ENCODE results near the gene INTS6L.

GRCh38 chrX:135595543-135595942, 75.1 kb downstream of the INTS6L start:
- TF ChIP-seq CTCF (IDR thresholded peaks at IDR 0.05), result no peak
- TF ChIP-seq EP300 (IDR thresholded peaks at IDR 0.05), result no peak
- no peak for TF ChIP-seq POLR2A (IDR thresholded peaks at IDR 0.05)
- no peak for TF ChIP-seq POLR2AphosphoS5 (IDR thresholded peaks at IDR 0.05)
